HepG2 (cell line): ENCODE data around the gene TOX2. TPM values are rescaled to one million over a fixed set of nuclear protein-coding genes. Genes with fewer than 3 reads are reported as not detected.

ENCODE experiments used
- AKNA ChIP-seq: sonication (generic); formaldehyde crosslinking; IDR thresholded peaks from 2 replicates; pipeline ENCODE4 v1.4.0; 2020; ENCODE audit warnings: missing genetic modification reagents, borderline replicate concordance
- ATF5 ChIP-seq: sonication (generic); formaldehyde crosslinking; IDR thresholded peaks from 2 replicates; pipeline ENCODE4 v1.4.0; 2020; ENCODE audit warnings: mild to moderate bottlenecking, low read depth, missing genetic modification reagents
- CHD4 ChIP-seq: fragments of 200-600 bp; sonication (generic); IDR thresholded peaks from 2 replicates; pipeline ENCODE4 v1.7.0; 2017; ENCODE audit warnings: mild to moderate bottlenecking, low read length, borderline replicate concordance
- HOXA7 ChIP-seq: sonication (generic); formaldehyde crosslinking; IDR thresholded peaks from 2 replicates; pipeline ENCODE4 v1.8.1; 2022; ENCODE audit warnings: mild to moderate bottlenecking, missing genetic modification reagents, moderate library complexity
- KDM2A ChIP-seq: sonication (generic); formaldehyde crosslinking; IDR thresholded peaks from 2 replicates; pipeline ENCODE4 v1.4.0; 2020; ENCODE audit warnings: low read depth, missing genetic modification reagents, borderline replicate concordance
- LCORL ChIP-seq, 2 experiments: fragments of 450-650 bp in 1 of 2; sonication (generic) in 1 of 2; formaldehyde crosslinking in 1 of 2; IDR thresholded peaks; 2 replicates each; pipeline versions ENCODE4 v1.5.0 to v1.6.1; 2017 to 2020; ENCODE audit warnings: antibody characterized with exemption in 1 of 2, missing genetic modification reagents in 1 of 2
- MYNN ChIP-seq: sonication (generic); formaldehyde crosslinking; IDR thresholded peaks from 2 replicates; pipeline ENCODE4 v1.4.0; 2020; ENCODE audit warnings: mild to moderate bottlenecking, low read depth, missing genetic modification reagents
- MZF1 ChIP-seq: sonication (generic); formaldehyde crosslinking; IDR thresholded peaks from 2 replicates; pipeline ENCODE4 v1.8.1; 2023; ENCODE audit warnings: mild to moderate bottlenecking, missing genetic modification reagents, borderline replicate concordance
- NRL ChIP-seq: sonication (generic); formaldehyde crosslinking; IDR thresholded peaks from 2 replicates; pipeline ENCODE4 v1.5.0; 2020; ENCODE audit warnings: missing genetic modification reagents, mild to moderate bottlenecking, moderate library complexity, borderline replicate concordance
- STAT5B ChIP-seq: sonication (generic); formaldehyde crosslinking; IDR thresholded peaks from 2 replicates; pipeline ENCODE4 v1.4.0; 2020; ENCODE audit warnings: missing genetic modification reagents
- THYN1 ChIP-seq: sonication (generic); formaldehyde crosslinking; IDR thresholded peaks from 2 replicates; pipeline ENCODE4 v1.8.1; 2023; ENCODE audit warnings: low read depth, mild to moderate bottlenecking, moderate library complexity, missing genetic modification reagents, borderline replicate concordance
- TIGD3 ChIP-seq: sonication (generic); formaldehyde crosslinking; IDR thresholded peaks from 2 replicates; pipeline ENCODE4 v1.5.1; 2020; ENCODE audit warnings: mild to moderate bottlenecking, missing genetic modification reagents, borderline replicate concordance
- WIZ ChIP-seq: sonication (generic); formaldehyde crosslinking; IDR thresholded peaks from 2 replicates; pipeline ENCODE4 v1.5.1; 2020; ENCODE audit warnings: mild to moderate bottlenecking, missing genetic modification reagents
- ZC3H4 ChIP-seq: sonication (generic); formaldehyde crosslinking; IDR thresholded peaks from 2 replicates; pipeline ENCODE4 v1.4.0; 2020; ENCODE audit warnings: missing genetic modification reagents, borderline replicate concordance
- ZNF230 ChIP-seq: sonication (generic); formaldehyde crosslinking; IDR thresholded peaks from 2 replicates; pipeline ENCODE4 v1.4.0; 2020; ENCODE audit warnings: mild to moderate bottlenecking, missing genetic modification reagents
- ZNF44 ChIP-seq: sonication (generic); formaldehyde crosslinking; IDR thresholded peaks from 2 replicates; pipeline ENCODE4 v1.5.1; 2020; ENCODE audit warnings: mild to moderate bottlenecking, missing genetic modification reagents
- ZNF687 ChIP-seq: sonication (generic); formaldehyde crosslinking; IDR thresholded peaks from 2 replicates; pipeline ENCODE4 v1.5.1; 2020; ENCODE audit warnings: mild to moderate bottlenecking, missing genetic modification reagents, moderate library complexity
- polyA plus RNA-seq, 8 experiments: library from polyadenylated mRNA; depleted of rRNA in 3 of 8; stranded (reverse) in 7 of 8; unstranded in 1 of 8; fragments of >200 nt; fragmentation: Illumina TruSeq in 4 of 8; extraction: Trizol in 4 of 8; gene quantifications; 2 replicates each; pipeline versions ENCODE4 v1.2.1 to v1.2.3, GENCODE V29; 2011 to 2016; ENCODE audit warnings: low read depth in 4 of 8, missing spikeins in 1 of 8, mixed read lengths in 1 of 8; ENCODE audit not compliant: insufficient read depth in 1 of 8
- total RNA-seq, 5 experiments: library from RNA; depleted of rRNA; stranded (reverse); fragments of >200 nt; fragmentation: Illumina TruSeq; extraction: Trizol; gene quantifications; 2 replicates each; pipeline ENCODE4 v1.2.3, GENCODE V29; 2016; ENCODE audit warnings: low read depth in 1 of 5

Gene TOX2
- total and polyA plus RNA-seq, 2 of the 13 experiments (the other 11 are each of a cell fraction or from before 2014, with no cell fraction given): not detected

- TF ChIP-seq ATF5 (no peak), ZNF687 (CRISPR knock-in tag) (peak; percentile 47), LCORL (IDR thresholded peaks at IDR 0.05) (no peak), LCORL (CRISPR knock-in tag; IDR thresholded peaks at IDR 0.05) (peak; percentile 79), WIZ (CRISPR knock-in tag) (no peak), NRL (CRISPR knock-in tag) (no peak), STAT5B (CRISPR knock-in tag) (no peak), THYN1 (CRISPR knock-in tag) (no peak), AKNA (CRISPR knock-in tag) (no peak), ZNF230 (CRISPR knock-in tag) (no peak), TIGD3 (CRISPR knock-in tag) (peak; percentile 62; the same call in 1 of the 2 replicates), MZF1 (no peak), ZC3H4 (CRISPR knock-in tag) (no peak), ZNF44 (CRISPR knock-in tag) (no peak), CHD4 (no peak), KDM2A (0 out of 2 replicates have a peak, but pooled peaks have one; percentile 20), MYNN (no peak), HOXA7 (CRISPR knock-in tag) (0 out of 2 replicates have a peak, but pooled peaks have one; percentile 72)
These were observed 44.6 kb downstream of the TOX2 start (continued) for GRCh38 chr20:43959079-43959919.
